ENCODE data around the gene GADD45GIP1. TPM values are rescaled to one million over a fixed set of nuclear protein-coding genes. Genes with fewer than 3 reads are reported as not detected.
A peak's percentile ranks its signal among the peaks of the same experiment; 100 is the strongest.

The GADD45GIP1 gene
- total RNA-seq, 1 experiment from 2014 or later, result 20.0 TPM

DNA sequence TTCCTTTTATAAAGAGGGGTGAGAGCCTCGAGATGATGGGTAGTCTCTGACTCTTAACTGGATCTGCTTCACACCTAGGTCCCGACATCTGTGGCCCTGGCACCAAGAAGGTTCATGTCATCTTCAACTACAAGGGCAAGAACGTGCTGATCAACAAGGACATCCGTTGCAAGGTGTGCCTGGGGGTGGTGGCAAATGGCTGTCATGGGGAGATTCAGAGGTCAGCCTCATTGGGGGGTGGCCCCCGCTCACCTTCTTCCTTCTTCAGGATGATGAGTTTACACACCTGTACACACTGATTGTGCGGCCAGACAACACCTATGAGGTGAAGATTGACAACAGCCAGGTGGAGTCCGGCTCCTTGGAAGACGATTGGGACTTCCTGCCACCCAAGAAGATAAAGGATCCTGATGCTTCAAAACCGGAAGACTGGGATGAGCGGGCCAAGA is 17.0 kb downstream of the GADD45GIP1 start:
- Mint-ChIP-seq H3K27me3 (ENCODE audit: unreplicated experiment) (no peaks in the 10 kb centered on the region), H3K4me3 (ENCODE audit: low read depth, unreplicated experiment) (peak overlapping the region; percentile 84), H3K4me1 (ENCODE audit: low read depth, unreplicated experiment) (peaks cover 16% of the 10 kb centered on the region), H3K27ac (ENCODE audit: unreplicated experiment) (peak overlapping the region; percentile 99), H3K36me3 (ENCODE audit: insufficient read depth, unreplicated experiment) (peaks cover 80% of the 10 kb centered on the region), H3K9me3 (ENCODE audit: low read depth, unreplicated experiment) (no peaks in the 10 kb centered on the region)
- CTCF ChIA-PET, result no interaction called here
- intact Hi-C loops (cut with micrococcal nuclease; ENCODE audit: unreplicated experiment), result no loop called here
- BruUV-seq (replicated peaks), result no TSS peak
- no peak for DNase-seq
- TF ChIP-seq, protein P1, sequence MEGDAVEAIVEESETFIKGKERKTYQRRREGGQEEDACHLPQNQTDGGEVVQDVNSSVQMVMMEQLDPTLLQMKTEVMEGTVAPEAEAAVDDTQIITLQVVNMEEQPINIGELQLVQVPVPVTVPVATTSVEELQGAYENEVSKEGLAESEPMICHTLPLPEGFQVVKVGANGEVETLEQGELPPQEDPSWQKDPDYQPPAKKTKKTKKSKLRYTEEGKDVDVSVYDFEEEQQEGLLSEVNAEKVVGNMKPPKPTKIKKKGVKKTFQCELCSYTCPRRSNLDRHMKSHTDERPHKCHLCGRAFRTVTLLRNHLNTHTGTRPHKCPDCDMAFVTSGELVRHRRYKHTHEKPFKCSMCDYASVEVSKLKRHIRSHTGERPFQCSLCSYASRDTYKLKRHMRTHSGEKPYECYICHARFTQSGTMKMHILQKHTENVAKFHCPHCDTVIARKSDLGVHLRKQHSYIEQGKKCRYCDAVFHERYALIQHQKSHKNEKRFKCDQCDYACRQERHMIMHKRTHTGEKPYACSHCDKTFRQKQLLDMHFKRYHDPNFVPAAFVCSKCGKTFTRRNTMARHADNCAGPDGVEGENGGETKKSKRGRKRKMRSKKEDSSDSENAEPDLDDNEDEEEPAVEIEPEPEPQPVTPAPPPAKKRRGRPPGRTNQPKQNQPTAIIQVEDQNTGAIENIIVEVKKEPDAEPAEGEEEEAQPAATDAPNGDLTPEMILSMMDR (IDR thresholded peaks at IDR 0.05; ENCODE audit: unreplicated experiment), result no peak

- intact Hi-C loops (cut with micrococcal nuclease; ENCODE audit: unreplicated experiment), result no loop called here
- peak; percentile 19 for DNase-seq
- TF ChIP-seq, protein P1 (IDR thresholded peaks at IDR 0.05; ENCODE audit: unreplicated experiment), result no peak
- Mint-ChIP-seq H3K4me3 (ENCODE audit: low read depth, unreplicated experiment) (peak overlapping the region; percentile 84), H3K4me1 (ENCODE audit: low read depth, unreplicated experiment) (peaks cover 16% of the 10 kb centered on the region), H3K27ac (ENCODE audit: unreplicated experiment) (peak overlapping the region; percentile 99), H3K36me3 (ENCODE audit: insufficient read depth, unreplicated experiment) (peaks cover 70% of the 10 kb centered on the region), H3K9me3 (ENCODE audit: low read depth, unreplicated experiment) (no peaks in the 10 kb centered on the region), H3K27me3 (ENCODE audit: unreplicated experiment) (no peaks in the 10 kb centered on the region)
- CTCF ChIA-PET, result no interaction called here
- TSS peak; percentile 72 for BruUV-seq (replicated peaks)
These were observed 18.0 kb downstream of the GADD45GIP1 start for GRCh38 chr19:12938779-12939601.

GRCh38 chr19:12937927-12938778 is 18.9 kb downstream of the GADD45GIP1 start, which contains the start of gene CALR:
CALR (plus strand) TSS chr19:12938609; CDS start chr19:12938680, 71 bp downstream.
- CTCF ChIA-PET, result interaction anchor here (0.6 to 1.3 kb wide), 3 partner anchors 8 to 65 kb away, joined by 4 to 5 read pairs (median 4); partner anchors contain the start of gene GCDH
- intact Hi-C loops (cut with micrococcal nuclease; ENCODE audit: unreplicated experiment), result no loop called here
- Mint-ChIP-seq H3K36me3 (ENCODE audit: insufficient read depth, unreplicated experiment) (peaks cover 70% of the 10 kb centered on the region), H3K27me3 (ENCODE audit: unreplicated experiment) (no peaks in the 10 kb centered on the region), H3K9me3 (ENCODE audit: low read depth, unreplicated experiment) (no peaks in the 10 kb centered on the region), H3K27ac (ENCODE audit: unreplicated experiment) (peak within 1 kb of the TSS; percentile 99), H3K4me1 (ENCODE audit: low read depth, unreplicated experiment) (peaks cover 7% of the 10 kb centered on the region), H3K4me3 (ENCODE audit: low read depth, unreplicated experiment) (peak within 1 kb of the TSS; percentile 84)
- TF ChIP-seq, protein P1 (IDR thresholded peaks at IDR 0.05; ENCODE audit: unreplicated experiment), result no peak
- no TSS peak for BruUV-seq (replicated peaks)
- DNase-seq, result peak; percentile 96

- Mint-ChIP-seq H3K4me1 (ENCODE audit: low read depth, unreplicated experiment) (peaks cover 15% of the 10 kb centered on the region), H3K9me3 (ENCODE audit: low read depth, unreplicated experiment) (no peaks in the 10 kb centered on the region), H3K27me3 (ENCODE audit: unreplicated experiment) (no peaks in the 10 kb centered on the region), H3K4me3 (ENCODE audit: low read depth, unreplicated experiment) (peak overlapping the region; percentile 84), H3K27ac (ENCODE audit: unreplicated experiment) (peak overlapping the region; percentile 99), H3K36me3 (ENCODE audit: insufficient read depth, unreplicated experiment) (peaks cover 70% of the 10 kb centered on the region)
- CTCF ChIA-PET, result interaction anchor here (0.6 to 1.3 kb wide), 4 partner anchors 9 to 64 kb away, joined by 4 to 5 read pairs (median 4); partner anchors contain the start of gene GCDH
- DNase-seq, result no peak
- BruUV-seq (replicated peaks), result no TSS peak
- intact Hi-C loops (cut with micrococcal nuclease; ENCODE audit: unreplicated experiment), result no loop called here
- TF ChIP-seq, protein P1 (IDR thresholded peaks at IDR 0.05; ENCODE audit: unreplicated experiment), result no peak
These were observed 19.7 kb downstream of the GADD45GIP1 start for GRCh38 chr19:12937093-12937926.
